ENCODE data around the gene UBE2E3.

UBE2E3 gene

GRCh38 chr2:181008407-181008806, 28.0 kb downstream of the UBE2E3 start:
- Histone ChIP-seq H3K4me3 (no peak overlapping the region), H3K4me1 (peaks cover 0 to 63% (median 6%) of the 10 kb centered on the region in 4 donors), H3K9me3 (no peaks in the 10 kb centered on the region), H3K36me3 (no peaks in the 10 kb centered on the region), H3K27ac (no peak overlapping the region), H3K27me3 (no peaks in the 10 kb centered on the region)
- intact Hi-C loops (cut with DNase I; ENCODE audit: low total_unique reads), result no loop called here
- no peak for TF ChIP-seq CTCF (IDR thresholded peaks at IDR 0.05)
- DNase-seq, result no peak

- Histone ChIP-seq H3K27ac (no peak overlapping the region), H3K4me1 (peaks cover 0 to 13% (median 0%) of the 10 kb centered on the region in 4 donors), H3K27me3 (no peaks in the 10 kb centered on the region), H3K4me3 (no peak overlapping the region), H3K9me3 (no peaks in the 10 kb centered on the region), H3K36me3 (no peaks in the 10 kb centered on the region)
- intact Hi-C loops (cut with DNase I; ENCODE audit: low total_unique reads), result no loop called here
- TF ChIP-seq CTCF (IDR thresholded peaks at IDR 0.05), result no peak
- DNase-seq, result no peak
Observed at GRCh38 chr2:181021199-181021789, 40.9 kb downstream of the UBE2E3 start.

- intact Hi-C loops (cut with DNase I; ENCODE audit: low total_unique reads), result no loop called here
- Histone ChIP-seq H3K36me3 (no peaks in the 10 kb centered on the region), H3K27ac (no peak overlapping the region), H3K27me3 (no peaks in the 10 kb centered on the region), H3K4me1 (peaks cover 0 to 13% (median 0%) of the 10 kb centered on the region in 4 donors), H3K4me3 (no peak overlapping the region), H3K9me3 (no peaks in the 10 kb centered on the region)
- TF ChIP-seq CTCF (IDR thresholded peaks at IDR 0.05), result no peak
- DNase-seq, result no peak
Observed at GRCh38 chr2:181022652-181023051, 42.2 kb downstream of the UBE2E3 start.

GRCh38 chr2:181025004-181025403, 44.6 kb downstream of the UBE2E3 start:
- H3K4me1 ChIP-seq, result peaks cover 0 to 10% (median 0%) of the 10 kb centered on the region in 4 donors
- no peak overlapping the region for H3K4me3 ChIP-seq
- H3K36me3 ChIP-seq, result no peaks in the 10 kb centered on the region
- H3K27me3 ChIP-seq, result no peaks in the 10 kb centered on the region
- DNase-seq, result no peak
- H3K27ac ChIP-seq, result no peak overlapping the region
- intact Hi-C loops (cut with DNase I; ENCODE audit: low total_unique reads), result no loop called here
- TF ChIP-seq CTCF (IDR thresholded peaks at IDR 0.05), result no peak
- H3K9me3 ChIP-seq, result no peaks in the 10 kb centered on the region

- Histone ChIP-seq H3K27me3 (no peaks in the 10 kb centered on the region), H3K4me1 (peaks cover 0 to 6% (median 0%) of the 10 kb centered on the region in 4 donors), H3K27ac (no peak overlapping the region), H3K9me3 (no peaks in the 10 kb centered on the region), H3K36me3 (no peaks in the 10 kb centered on the region), H3K4me3 (no peak overlapping the region)
- TF ChIP-seq CTCF (IDR thresholded peaks at IDR 0.05), result no peak
- intact Hi-C loops (cut with DNase I; ENCODE audit: low total_unique reads), result no loop called here
- DNase-seq, result no peak
Observed at GRCh38 chr2:181036445-181036844, 56.0 kb downstream of the UBE2E3 start.

Measured in tibial artery (tissue), 4 donors.